HG02571 (cell line): ENCODE measurements around the gene APP.

Experiments used
- ATAC-seq: cut with Tn5 transposase; IDR thresholded peaks from one replicate; pipeline ENCODE4 v1.9.1; 2021; ENCODE audit warnings: mild to moderate bottlenecking, moderate library complexity; ENCODE audit not compliant: unreplicated experiment

The APP gene

DNA sequence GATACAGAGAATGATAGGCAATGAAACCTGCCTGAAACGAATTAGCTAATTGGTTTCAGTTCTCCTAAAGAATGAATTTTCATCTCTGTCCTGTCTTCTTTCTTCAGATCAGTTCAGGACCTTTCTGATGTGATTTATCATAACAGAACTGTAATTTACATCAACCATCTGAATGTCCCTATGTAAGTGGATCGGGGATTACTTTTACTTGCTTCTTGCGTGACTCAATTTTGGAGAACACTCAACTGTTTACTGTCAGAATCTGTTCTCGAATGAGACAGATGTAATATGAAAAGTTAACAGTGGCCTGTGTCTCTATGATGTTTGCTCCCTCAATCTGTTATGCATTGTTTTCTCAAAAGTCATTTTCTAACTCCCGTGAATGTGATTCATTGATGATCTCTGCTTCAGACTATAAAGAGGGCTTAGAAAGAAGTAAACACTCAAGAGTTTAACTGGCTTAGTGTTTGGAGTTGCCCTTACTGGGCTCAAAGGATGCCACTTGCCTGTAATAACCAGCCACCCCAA is 324.8 kb downstream of the APP start:
- no peak for ATAC-seq

- ATAC-seq = no peak
Observed at GRCh38 chr21:25842925-25843324, 327.6 kb downstream of the APP start.

DNA sequence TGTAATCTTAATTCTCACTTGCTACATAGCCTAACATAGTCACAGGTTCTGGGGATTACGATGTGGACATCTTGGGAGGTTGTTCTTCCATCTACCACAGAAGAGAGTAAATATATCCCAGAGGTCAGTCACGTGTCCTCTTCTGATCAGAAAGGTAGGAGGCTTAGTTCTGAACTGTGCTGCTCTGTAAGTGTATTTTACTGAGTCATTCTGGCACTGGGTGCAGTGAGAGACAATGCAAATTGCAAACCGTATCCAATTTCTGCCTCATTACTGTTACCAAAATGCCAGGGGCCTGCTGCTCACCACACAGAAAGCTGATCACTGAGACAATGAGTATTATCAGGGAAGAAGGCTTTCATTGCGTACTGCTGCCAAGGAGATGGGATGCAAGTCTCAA is 331.8 kb downstream of the APP start:
- ATAC-seq = no peak

DNA sequence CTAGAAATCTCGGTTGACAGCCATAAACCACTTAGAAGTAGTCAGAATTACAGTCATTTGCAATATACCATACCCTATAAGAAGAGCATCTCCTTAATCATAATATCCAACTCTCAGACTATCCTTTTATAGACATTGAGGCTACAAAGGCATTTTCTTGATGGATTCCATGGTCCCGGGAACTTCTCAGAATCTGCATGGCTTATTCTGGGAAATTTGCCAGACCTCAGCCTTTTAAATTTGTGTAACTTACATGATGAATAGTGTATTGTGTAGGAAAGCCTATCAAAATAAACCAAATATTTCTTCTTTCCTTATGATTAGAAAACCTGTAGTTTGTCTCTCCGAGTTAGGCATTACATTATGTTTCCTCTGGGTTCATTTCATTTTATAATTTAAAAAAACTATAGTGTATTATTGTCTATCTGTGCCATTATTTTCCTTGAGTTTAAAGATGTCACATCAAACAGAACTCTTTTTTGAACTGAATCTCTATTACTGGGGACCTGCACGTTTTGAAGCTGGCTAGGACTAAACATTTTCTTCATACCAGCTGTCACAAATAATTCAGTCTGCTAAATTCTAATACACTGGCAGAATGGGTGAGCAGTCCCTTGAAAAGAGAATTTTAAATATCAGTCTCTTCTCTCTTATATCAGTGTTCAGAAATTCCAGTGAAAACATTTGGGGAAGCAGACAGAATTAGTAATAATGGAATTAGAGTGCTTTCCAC is 332.9 kb downstream of the APP start:
- ATAC-seq = no peak

- no peak for ATAC-seq
Observed at GRCh38 chr21:25836396-25836795, 334.2 kb downstream of the APP start.

- ATAC-seq = no peak
Observed at GRCh38 chr21:25834381-25834780, 336.2 kb downstream of the APP start.

DNA sequence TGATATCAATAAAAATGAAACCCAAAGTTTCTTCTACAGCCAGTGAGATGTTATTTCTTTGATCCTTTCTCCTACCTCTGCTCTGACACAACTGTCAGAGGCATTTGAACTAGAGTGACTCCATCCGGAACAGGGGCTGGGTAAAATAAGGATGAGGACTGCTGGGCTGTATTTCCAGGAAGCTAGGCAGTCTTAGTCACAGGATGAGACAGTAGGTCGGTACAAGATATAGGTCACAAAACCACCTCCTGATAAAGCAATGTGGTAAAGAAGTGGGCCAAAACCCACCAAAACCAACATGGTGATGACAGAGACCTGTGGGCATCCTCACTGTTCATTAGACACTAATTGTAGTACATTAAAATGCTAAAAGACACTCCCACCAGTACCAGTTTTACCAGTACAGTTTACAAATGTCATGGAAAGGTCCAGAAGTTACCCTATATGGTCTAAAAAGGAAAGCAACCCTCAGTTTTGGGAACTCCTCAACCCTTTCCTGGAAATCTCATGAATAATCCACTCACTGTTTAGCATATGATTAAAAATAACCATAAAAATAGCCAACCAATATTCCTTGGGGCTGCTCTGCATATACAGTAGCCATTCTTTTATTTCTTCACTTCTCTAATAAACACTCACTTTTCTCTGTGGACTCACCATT is 339.1 kb downstream of the APP start:
- ATAC-seq = no peak
